ENCODE data around the gene SULT2B1.
"Not testable (repeated sequence)": the region's sequence is repeated elsewhere in the genome, so short reads cannot be mapped to it uniquely, and the experiment has no call there.

Gene SULT2B1

DNA sequence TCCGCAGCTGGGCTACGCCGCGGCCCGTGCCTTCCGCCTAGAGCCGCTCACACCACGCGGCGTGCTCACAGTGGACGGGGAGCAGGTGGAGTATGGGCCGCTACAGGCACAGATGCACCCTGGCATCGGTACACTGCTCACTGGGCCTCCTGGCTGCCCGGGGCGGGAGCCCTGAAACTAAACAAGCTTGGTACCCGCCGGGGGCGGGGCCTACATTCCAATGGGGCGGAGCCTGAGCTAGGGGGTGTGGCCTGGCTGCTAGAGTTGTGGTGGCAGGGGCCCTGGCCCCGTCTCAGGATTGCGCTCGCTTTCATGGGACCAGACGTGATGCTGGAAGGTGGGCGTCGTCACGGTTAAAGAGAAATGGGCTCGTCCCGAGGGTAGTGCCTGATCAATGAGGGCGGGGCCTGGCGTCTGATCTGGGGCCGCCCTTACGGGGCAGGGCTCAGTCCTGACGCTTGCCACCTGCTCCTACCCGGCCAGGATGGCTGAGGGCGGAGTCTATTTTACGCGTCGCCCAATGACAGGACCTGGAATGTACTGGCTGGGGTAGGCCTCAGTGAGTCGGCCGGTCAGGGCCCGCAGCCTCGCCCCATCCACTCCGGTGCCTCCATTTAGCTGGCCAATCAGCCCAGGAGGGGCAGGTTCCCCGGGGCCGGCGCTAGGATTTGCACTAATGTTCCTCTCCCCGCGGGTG, 77.8 kb downstream of the SULT2B1 start:
- no peak for DNase-seq
- H3K27me3 Mint-ChIP-seq, result no peaks in the 10 kb centered on the region
- CTCF ChIA-PET, result interaction anchor here (0.9 kb wide), 1 partner anchor 16 kb away, joined by 3 read pairs; the partner anchor contains the start of gene CA11
- H3K4me1 Mint-ChIP-seq, result peaks cover 59% of the 10 kb centered on the region
- H3K36me3 Mint-ChIP-seq, result peaks cover 25% of the 10 kb centered on the region
- no peak overlapping the region for H3K4me3 Mint-ChIP-seq
- no peak overlapping the region for H3K27ac Mint-ChIP-seq
- no peaks in the 10 kb centered on the region for H3K9me3 Mint-ChIP-seq

GRCh38 chr19:48630296-48631063, 78.5 kb downstream of the SULT2B1 start:
- Mint-ChIP-seq H3K4me3 (no peak overlapping the region), H3K36me3 (peaks cover 25% of the 10 kb centered on the region), H3K9me3 (no peaks in the 10 kb centered on the region), H3K27ac (no peak overlapping the region), H3K27me3 (no peaks in the 10 kb centered on the region), H3K4me1 (peaks cover 57% of the 10 kb centered on the region)
- DNase-seq, result no peak
- CTCF ChIA-PET, result interaction anchor here (1.0 to 1.2 kb wide), 2 partner anchors 45 to 124 kb away, joined by 3 to 4 read pairs; no protein-coding TSS in a partner anchor

- no peak for DNase-seq
- Mint-ChIP-seq H3K36me3 (peaks cover 29% of the 10 kb centered on the region), H3K27me3 (no peaks in the 10 kb centered on the region), H3K27ac (no peak overlapping the region), H3K4me1 (peaks cover 56% of the 10 kb centered on the region), H3K9me3 (no peaks in the 10 kb centered on the region), H3K4me3 (no peak overlapping the region)
- CTCF ChIA-PET, result interaction anchor here (1.0 to 1.2 kb wide), 2 partner anchors 46 to 125 kb away, joined by 3 to 4 read pairs; no protein-coding TSS in a partner anchor
These were observed 79.3 kb downstream of the SULT2B1 start for GRCh38 chr19:48631225-48631624.

DNA sequence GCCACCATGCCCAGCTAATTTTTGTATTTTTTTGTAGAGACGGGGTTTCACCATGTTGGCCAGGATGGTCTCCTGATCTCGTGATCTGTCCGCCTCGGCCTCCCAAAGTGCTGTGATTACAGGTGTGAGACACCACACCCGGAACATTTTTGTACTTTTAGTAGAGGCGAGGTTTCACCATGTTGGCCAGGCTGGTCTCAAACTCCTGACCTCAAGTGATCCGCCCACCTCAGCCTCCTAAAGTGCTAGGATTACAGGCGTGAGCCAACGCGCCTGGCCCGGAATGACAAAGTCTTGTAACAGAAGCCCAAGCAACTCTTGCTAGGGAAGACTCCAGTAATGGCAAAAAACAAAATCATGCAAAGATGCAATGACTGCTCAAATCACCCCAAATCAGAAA, 80.3 kb downstream of the SULT2B1 start:
- H3K4me1 Mint-ChIP-seq, result peaks cover 50% of the 10 kb centered on the region
- DNase-seq, CTCF ChIA-PET, H3K4me3 Mint-ChIP-seq, H3K27me3 Mint-ChIP-seq, H3K9me3 Mint-ChIP-seq: not testable (repeated sequence)
- H3K36me3 Mint-ChIP-seq, result peaks cover 29% of the 10 kb centered on the region
- H3K27ac Mint-ChIP-seq, result peak overlapping the region; percentile 74

DNA sequence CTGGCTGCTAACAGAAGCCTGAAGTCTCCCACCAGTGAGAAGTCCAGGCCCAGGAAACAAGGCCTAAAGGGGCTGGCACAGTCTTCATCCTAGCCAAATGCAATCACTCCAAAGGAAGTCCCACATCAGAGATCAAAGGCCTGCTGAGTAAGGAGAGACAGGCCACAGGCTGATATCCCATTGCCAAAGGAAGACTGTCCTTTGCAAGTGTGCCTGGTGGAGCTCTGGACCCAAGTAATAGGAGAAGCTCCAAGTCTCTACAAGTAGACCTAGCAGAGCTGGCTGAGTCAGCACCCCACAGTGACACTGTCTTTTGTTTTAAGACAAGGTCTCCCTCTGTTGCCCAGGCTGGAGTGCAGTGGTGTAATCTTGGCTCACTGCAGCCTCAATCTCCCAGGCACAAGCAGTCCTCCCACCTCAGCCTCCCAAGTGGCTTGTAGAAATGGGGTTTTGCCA, 80.7 kb downstream of the SULT2B1 start:
- Mint-ChIP-seq H3K4me1 (peaks cover 50% of the 10 kb centered on the region), H3K27me3 (no peaks in the 10 kb centered on the region), H3K36me3 (peaks cover 29% of the 10 kb centered on the region), H3K27ac (peak overlapping the region; percentile 74), H3K9me3 (no peaks in the 10 kb centered on the region), H3K4me3 (no peak overlapping the region)
- no peak for DNase-seq
- CTCF ChIA-PET, result no interaction called here

GRCh38 chr19:48633148-48634035, 81.4 kb downstream of the SULT2B1 start:
- no peak for DNase-seq
- H3K4me3 Mint-ChIP-seq, result peak overlapping the region; percentile 77
- CTCF ChIA-PET, result interaction anchor here (0.9 to 1.3 kb wide), 3 partner anchors 12 to 49 kb away, joined by 3 to 4 read pairs (median 3); partner anchors contain the start of genes RPL18 and SPHK2
- H3K9me3 Mint-ChIP-seq, result no peaks in the 10 kb centered on the region
- H3K27me3 Mint-ChIP-seq, result no peaks in the 10 kb centered on the region
- peak overlapping the region; percentile 91 for H3K27ac Mint-ChIP-seq
- peaks cover 30% of the 10 kb centered on the region for H3K36me3 Mint-ChIP-seq
- peaks cover 56% of the 10 kb centered on the region for H3K4me1 Mint-ChIP-seq

- no peaks in the 10 kb centered on the region for H3K9me3 Mint-ChIP-seq
These were observed 82.0 kb downstream of the SULT2B1 start for GRCh38 chr19:48634036-48634342.

DNA sequence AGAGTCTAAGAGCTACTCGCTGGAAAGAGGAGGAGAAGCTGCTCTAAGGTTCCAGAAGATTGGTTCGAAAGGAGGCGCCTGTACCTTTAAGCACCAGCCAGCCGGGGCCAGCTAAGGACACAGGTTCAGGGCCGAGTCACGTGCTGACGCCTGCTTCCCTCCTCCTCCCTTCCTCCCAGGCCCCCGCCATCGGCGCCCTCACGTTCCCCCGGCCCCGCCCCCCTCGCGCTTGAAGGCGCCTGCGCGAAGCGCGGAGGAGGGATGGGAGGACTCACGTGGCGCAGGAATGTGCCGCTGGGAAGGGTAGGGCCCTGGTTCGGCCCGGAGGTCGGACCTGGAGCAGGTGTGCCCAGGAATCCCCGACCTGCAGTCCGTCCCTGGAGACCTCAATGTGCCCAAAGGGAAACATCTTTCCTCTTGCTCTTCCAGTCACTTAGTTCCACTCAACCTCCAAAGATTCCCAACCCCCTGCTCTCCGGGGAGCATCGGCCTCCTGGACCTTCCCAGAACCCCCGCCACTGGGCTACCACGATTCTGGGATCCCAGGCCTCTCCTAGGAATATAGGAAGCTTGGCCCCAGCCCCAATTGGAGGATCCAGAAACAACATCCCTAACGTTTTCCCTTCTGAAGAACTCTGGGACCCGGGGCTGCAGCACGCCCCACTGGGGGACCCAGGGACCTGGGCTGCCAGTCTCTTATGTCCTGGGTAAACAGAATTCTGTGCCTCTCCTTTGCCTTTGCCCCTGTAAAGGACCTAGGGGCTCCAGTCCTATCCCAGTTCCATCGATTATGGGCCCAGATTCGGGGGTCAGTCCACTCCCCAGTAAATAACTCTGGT, 82.7 kb downstream of the SULT2B1 start:
- peak; percentile 95 for DNase-seq
- Mint-ChIP-seq H3K27me3 (peaks cover 6% of the 10 kb centered on the region), H3K27ac (peak overlapping the region; percentile 91), H3K4me1 (peaks cover 65% of the 10 kb centered on the region), H3K9me3 (no peaks in the 10 kb centered on the region), H3K4me3 (peak overlapping the region; percentile 77), H3K36me3 (peaks cover 26% of the 10 kb centered on the region)
- CTCF ChIA-PET, result interaction anchor here (0.9 to 1.3 kb wide), 4 partner anchors 10 to 50 kb away, joined by 3 to 4 read pairs (median 4); partner anchors contain the start of genes CA11, RPL18 and SPHK2

More at GRCh38 chr19:48634036-48634342, 82.0 kb downstream of the SULT2B1 start:
- Mint-ChIP-seq H3K4me1 (peaks cover 62% of the 10 kb centered on the region), H3K36me3 (peaks cover 27% of the 10 kb centered on the region), H3K4me3 (peak overlapping the region; percentile 77), H3K27me3 (peaks cover under 1% of the 10 kb centered on the region), H3K27ac (peak overlapping the region; percentile 91)
- CTCF ChIA-PET, result interaction anchor here (0.9 to 1.3 kb wide), 4 partner anchors 11 to 49 kb away, joined by 3 to 4 read pairs (median 4); partner anchors contain the start of genes CA11, RPL18 and SPHK2
- no peak for DNase-seq

- DNase-seq, result peak; percentile 82
- Mint-ChIP-seq H3K4me1 (peaks cover 64% of the 10 kb centered on the region), H3K9me3 (no peaks in the 10 kb centered on the region), H3K27me3 (peaks cover 11% of the 10 kb centered on the region), H3K36me3 (peaks cover 18% of the 10 kb centered on the region), H3K4me3 (peak overlapping the region; percentile 88), H3K27ac (peak overlapping the region; percentile 96)
- CTCF ChIA-PET, result no interaction called here
These were observed 83.4 kb downstream of the SULT2B1 start for GRCh38 chr19:48635263-48635965.

DNA sequence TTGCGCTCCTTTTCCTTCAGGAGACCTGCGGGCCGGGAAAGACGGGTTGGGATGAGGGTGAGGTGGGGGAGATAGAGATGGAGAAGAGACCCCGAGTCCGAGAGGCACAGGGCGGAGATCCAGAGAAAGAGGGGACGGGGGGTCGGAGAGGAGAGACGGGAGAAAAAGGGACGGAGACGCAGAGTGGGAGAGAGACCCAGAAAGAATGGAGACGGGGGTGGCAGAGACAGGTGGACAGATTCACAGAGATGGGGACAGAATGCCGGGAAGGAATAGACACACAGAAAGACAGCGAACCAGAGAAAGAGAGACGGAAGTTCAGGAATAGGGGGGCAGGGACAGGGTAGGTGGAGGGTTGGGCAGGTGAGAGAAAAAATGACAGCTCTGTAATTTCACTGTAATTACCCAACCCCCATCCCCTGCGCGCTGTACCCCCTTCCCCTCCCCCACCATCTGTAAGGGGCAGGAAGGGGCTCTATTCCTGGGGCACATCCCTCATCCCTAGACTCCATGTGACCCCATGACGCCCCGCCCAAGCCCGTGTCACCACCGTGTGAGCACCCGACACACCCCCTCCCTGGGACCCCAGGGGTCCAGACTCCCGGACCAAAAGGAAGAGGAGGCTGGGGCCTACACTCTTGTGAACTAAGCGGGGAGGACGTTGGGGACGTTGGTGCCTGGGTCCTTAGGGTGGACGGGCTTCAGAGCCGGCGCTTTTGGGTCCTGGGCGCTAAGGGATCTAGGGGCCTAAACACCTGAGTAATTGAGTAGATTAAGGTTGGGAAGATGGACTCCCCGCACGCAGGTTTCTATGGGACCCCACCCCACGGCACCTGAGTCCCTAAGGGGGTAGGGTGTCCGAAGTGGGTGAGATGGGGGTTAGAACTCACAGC, 84.2 kb downstream of the SULT2B1 start:
- Mint-ChIP-seq H3K4me3 (peak overlapping the region; percentile 88), H3K4me1 (peaks cover 56% of the 10 kb centered on the region), H3K27me3 (peaks cover 11% of the 10 kb centered on the region), H3K9me3 (no peaks in the 10 kb centered on the region), H3K27ac (peak overlapping the region; percentile 96), H3K36me3 (peaks cover 18% of the 10 kb centered on the region)
- CTCF ChIA-PET, result no interaction called here
- peak; percentile 64 for DNase-seq

- Mint-ChIP-seq H3K4me3 (peak within 1 kb of the TSS; percentile 88), H3K27me3 (peaks cover 11% of the 10 kb centered on the region), H3K27ac (peak within 1 kb of the TSS; percentile 96), H3K9me3 (no peaks in the 10 kb centered on the region), H3K36me3 (peaks cover 11% of the 10 kb centered on the region), H3K4me1 (peaks cover 51% of the 10 kb centered on the region)
- DNase-seq, result no peak
- CTCF ChIA-PET, result no interaction called here
These were observed 85.0 kb downstream of the SULT2B1 start, which contains the start of gene DBP for GRCh38 chr19:48636859-48637448. Gene DBP, minus strand, starts transcription at chr19:48637379. Its CDS starts 385 bp downstream, at chr19:48636994.

Data from activated naive CD4-positive, alpha-beta T cell treated with anti-CD3 and anti-CD28 coated beads, Interleukin-2, amount 10 ng/mL, durations not matched to agents 7 days and 5 days (primary cell).